Lower leg skin (tissue), 4 donors: Measurements from ENCODE around the gene ARHGAP23. TPM values are rescaled to one million over a fixed set of nuclear protein-coding genes. Genes with fewer than 3 reads are reported as not detected.
"Not testable (repeated sequence)": the region's sequence is repeated elsewhere in the genome, so short reads cannot be mapped to it uniquely, and the experiment has no call there.

Experiments used
- DNase-seq, 2 donors: peaks; one replicate each; pipeline ENCODE4 v3.0.0-alpha.2; 2019; ENCODE audit warnings: low spot score in 2 of 2
- H3K4me3 ChIP-seq: fragments of 200-600 bp; sonication (generic); 2 replicates; pipeline ENCODE4 v1.5.1; 2017; ENCODE audit warnings: mild to moderate bottlenecking, low read depth; ENCODE audit not compliant: poor library complexity, severe bottlenecking
- POLR2A ChIP-seq, 2 donors: fragments of 450-650 bp; IDR thresholded peaks; one replicate each; pipeline ENCODE4 v1.6.1; 2016 to 2017; ENCODE audit warnings: antibody characterized with exemption in 2 of 2, mild to moderate bottlenecking in 1 of 2, moderate library complexity in 1 of 2
- WGBS, 2 donors: methylation state at CpG; one replicate each; pipeline ENCODE4 v1.1.5; 2018; 5-methylcytosine and 5-hydroxymethylcytosine counted together
- intact Hi-C: fragments of 100-400 bp; cut with DNase I; formaldehyde crosslinking; loops from one replicate; pipeline ENCODE4 v1.15.0; 2023; ENCODE audit warnings: low total_unique reads
- total RNA-seq, 4 donors: library from RNA; depleted of rRNA; stranded (reverse); fragments of >200 nt; gene quantifications; one replicate each; pipeline ENCODE4 v1.1.0, GENCODE V29; 2016
- TF ChIP-seq, protein P1 (sequence below), 3 donors: fragments of 450-650 bp; IDR thresholded peaks; one replicate each; pipeline ENCODE4 v1.5.1; 2016; ENCODE audit warnings: antibody characterized with exemption in 3 of 3, mild to moderate bottlenecking in 3 of 3, moderate library complexity in 2 of 3

Gene ARHGAP23
- total RNA-seq, 4 donors from 2014 or later: 127 to 201 (median 149) TPM

DNA sequence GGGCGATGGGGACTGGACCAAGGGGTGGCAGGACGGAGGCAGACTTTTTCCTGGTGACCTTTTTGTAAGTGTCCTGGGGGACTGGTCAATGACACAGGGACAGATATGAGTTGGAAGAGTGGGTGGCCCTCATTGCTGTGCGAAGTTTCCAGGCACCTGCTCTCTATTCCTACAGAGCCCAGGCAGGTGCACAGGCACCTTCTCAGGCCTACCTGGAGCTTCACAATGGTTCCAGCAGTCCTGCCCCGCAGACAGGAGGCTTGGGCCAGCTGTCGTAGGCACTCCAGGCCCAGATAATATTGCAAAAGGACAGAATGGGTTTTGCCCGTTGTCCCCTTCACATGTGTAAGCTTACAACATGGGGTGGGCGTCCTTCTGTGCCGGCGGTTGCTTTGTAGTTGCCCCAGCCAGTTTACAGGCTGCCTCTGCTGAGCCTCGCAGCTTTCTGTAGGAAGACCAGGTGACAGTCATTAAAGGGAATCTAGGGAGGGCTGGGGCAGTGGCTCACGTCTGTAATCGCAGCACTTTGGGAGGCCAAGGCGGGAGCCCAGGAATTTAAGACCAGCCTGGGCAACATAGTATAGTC lies 84.3 kb downstream of the ARHGAP23 start:
- no peak overlapping the region for H3K4me3 ChIP-seq
- no peak for TF ChIP-seq POLR2A (IDR thresholded peaks at IDR 0.05)
- TF ChIP-seq, protein P1, sequence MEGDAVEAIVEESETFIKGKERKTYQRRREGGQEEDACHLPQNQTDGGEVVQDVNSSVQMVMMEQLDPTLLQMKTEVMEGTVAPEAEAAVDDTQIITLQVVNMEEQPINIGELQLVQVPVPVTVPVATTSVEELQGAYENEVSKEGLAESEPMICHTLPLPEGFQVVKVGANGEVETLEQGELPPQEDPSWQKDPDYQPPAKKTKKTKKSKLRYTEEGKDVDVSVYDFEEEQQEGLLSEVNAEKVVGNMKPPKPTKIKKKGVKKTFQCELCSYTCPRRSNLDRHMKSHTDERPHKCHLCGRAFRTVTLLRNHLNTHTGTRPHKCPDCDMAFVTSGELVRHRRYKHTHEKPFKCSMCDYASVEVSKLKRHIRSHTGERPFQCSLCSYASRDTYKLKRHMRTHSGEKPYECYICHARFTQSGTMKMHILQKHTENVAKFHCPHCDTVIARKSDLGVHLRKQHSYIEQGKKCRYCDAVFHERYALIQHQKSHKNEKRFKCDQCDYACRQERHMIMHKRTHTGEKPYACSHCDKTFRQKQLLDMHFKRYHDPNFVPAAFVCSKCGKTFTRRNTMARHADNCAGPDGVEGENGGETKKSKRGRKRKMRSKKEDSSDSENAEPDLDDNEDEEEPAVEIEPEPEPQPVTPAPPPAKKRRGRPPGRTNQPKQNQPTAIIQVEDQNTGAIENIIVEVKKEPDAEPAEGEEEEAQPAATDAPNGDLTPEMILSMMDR (IDR thresholded peaks at IDR 0.05): no peak
- 80 to 82% methylated on average over 12 to 13 of the region's 13 CpGs for WGBS, 2 donors
- intact Hi-C loops: loop anchor here (10.0 kb wide), 1 partner anchor 152 kb away; no protein-coding TSS in a partner anchor
- DNase-seq: no peak

DNA sequence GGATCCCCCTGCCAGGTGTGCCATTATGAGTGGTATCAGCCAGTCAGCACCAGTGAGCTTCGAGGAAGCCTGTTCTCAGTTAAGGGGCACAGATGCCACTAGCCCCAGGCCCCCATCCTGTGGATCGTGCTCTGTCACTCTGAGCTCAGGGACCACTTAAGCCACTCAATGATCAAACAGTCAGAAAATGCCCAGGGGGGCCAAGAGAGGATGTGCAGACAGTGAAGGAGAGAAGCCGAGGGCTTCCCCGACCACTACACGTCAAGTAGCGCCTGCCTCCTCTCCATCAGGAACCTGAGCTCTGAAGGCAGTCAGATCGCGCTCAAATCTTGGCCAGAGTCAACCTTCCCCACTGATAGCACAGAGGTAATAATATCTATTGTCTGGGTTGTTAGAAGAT lies 98.3 kb downstream of the ARHGAP23 start:
- intact Hi-C loops, DNase-seq, H3K4me3 ChIP-seq: not testable (repeated sequence)
- WGBS, 2 donors: 50 to 57% methylated on average over 8 of the region's 8 CpGs

DNA sequence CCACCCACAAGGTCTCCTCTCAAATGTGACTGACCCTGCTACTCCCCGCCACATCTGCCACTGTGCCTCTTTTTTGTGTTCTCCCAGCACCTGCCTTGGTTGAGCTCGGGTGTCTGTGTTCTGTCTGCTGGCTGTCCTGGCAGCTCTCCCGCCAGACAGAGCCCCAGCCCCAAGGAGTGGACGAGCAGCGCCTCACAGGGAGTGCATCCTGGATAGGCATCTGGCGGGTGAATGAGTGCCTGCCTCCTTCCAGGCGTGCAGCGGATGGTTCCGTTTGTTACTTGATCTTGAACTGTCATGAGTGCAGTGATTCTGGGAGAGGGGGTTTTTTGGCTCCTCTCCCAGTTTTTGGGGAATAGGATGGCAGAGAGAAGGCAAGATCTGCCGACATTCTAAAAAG lies 99.9 kb downstream of the ARHGAP23 start:
- DNase-seq, intact Hi-C loops, H3K4me3 ChIP-seq: not testable (repeated sequence)
- WGBS, 2 donors: 17 to 26% methylated on average over 10 of the region's 10 CpGs

DNA sequence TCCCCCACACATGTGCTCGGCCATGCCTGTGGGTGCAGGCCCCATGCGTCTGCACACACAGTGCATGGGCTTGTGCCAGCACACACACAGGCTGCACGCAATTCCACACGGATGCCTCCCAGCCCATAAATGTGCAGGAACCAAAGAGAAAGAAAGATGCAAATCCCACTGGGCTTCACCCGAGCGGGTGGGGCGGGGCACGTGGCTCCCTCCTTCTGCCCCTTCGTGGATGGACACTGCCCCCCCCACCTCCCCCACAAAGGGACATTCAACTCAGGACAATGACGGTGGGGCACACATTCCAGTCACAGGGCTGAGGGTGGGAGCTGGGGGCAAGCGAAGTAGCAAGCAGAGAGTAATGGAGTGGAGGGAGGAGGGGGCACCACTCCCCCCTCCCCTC lies 102.6 kb downstream of the ARHGAP23 start:
- H3K4me3 ChIP-seq, DNase-seq, intact Hi-C loops: not testable (repeated sequence)
- 15 to 24% methylated on average over 9 to 11 of the region's 11 CpGs for WGBS, 2 donors

DNA sequence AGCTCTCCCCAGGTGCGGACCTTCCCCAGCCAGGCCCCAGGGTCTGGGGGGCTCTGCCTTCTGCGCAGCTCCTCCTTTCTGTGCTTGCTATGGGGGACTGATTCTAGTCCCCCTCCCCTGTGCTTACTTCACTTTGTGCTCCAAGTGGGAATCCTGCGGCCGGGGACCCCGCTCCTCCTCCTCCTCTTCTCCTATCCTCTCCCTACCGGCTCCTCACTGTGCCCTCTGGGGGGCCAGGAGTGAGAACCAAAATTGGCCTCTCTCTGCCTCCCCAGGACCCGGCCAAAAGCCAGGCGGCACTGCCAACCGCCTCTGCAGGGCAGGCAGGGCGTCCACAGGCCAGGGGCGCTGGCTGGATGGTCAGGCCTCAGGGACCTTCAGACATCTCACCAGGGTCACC lies 103.5 kb downstream of the ARHGAP23 start:
- DNase-seq, intact Hi-C loops, H3K4me3 ChIP-seq: not testable (repeated sequence)
- 71 to 75% methylated on average over 11 of the region's 11 CpGs for WGBS, 2 donors

DNA sequence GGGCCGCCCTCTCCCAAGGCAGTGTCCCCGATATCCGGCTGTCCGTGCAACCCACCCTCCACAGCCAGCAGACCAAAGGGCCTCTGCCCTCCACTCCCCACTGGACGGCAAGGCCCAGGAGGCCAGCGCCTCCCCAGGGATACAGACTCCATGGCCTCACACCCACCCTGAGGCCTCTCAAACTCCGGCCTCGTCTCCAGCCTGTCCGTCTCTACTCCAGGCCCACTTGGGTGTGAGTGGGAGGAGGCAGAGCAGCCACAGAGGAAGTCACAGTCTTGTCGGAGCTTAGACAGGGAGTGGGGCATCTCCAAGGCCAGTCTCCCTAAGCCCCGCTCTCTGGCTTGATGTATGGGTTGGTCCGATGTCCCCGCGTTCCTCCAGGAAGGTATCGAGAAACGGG lies 104.2 kb downstream of the ARHGAP23 start:
- H3K4me3 ChIP-seq: no peak overlapping the region
- intact Hi-C loops: no loop called here
- WGBS, 2 donors: 84 to 85% methylated on average over 16 of the region's 16 CpGs
- DNase-seq: no peak
- TF ChIP-seq, protein P1 (IDR thresholded peaks at IDR 0.05): no peak

DNA sequence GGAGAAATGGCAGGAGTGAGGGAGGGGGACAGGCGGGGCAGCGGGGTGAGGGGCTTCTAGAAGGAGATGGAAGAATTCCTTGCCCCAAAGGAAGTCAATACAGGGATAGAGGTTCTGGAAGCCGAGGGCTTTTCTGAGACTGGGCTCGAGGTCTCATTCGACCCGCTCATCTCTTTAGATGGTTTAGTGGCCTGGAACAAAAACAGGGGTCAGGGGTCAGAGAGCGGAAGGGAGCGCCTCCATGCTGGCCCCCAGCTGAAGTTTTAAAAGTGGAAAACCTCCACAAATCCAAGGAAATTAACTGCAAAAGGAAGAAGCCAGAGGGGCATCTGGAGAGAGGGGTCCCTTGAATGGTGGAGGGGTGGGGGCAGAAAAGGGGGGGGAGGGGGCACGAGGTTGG lies 105.0 kb downstream of the ARHGAP23 start:
- intact Hi-C loops: no loop called here
- TF ChIP-seq, protein P1 (IDR thresholded peaks at IDR 0.05): no peak
- TF ChIP-seq POLR2A (IDR thresholded peaks at IDR 0.05): no peak
- 54 to 58% methylated on average over 9 of the region's 9 CpGs for WGBS, 2 donors
- H3K4me3 ChIP-seq: no peak overlapping the region
- DNase-seq: no peak

DNA sequence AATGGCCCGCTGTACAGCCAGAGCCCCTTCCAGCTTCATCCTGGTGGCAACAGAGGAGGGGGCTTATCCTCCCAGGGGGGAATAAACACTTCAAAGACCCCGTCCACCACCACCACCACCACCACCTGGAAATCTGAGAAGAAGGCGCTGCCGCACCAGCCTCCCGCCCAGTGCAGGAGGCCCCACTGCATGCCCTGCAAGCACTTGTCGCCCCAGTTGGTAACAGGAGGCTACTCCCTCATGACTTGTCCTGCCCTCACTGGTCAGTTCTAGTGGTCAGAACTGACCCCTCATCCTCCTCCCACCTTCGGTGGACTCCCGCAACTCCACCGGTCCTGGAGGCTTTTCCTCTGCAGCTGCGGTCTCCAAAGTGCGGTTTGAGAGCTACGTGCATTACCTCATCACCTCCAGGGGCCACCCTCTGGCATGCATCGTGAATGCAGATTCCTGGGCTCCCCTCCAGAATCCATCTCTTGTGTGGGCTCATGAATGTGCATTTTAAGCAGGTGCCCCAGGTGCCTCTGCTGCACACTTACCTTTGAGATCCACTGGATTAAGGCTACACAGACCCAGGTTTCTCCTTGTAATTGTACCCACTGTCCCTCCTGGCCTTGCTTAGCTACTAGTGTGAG lies 105.7 kb downstream of the ARHGAP23 start:
- intact Hi-C loops: no loop called here
- WGBS, 2 donors: 64 to 73% methylated on average over 13 of the region's 13 CpGs

More for the DNA sequence above, 105.7 kb downstream of the ARHGAP23 start:
- H3K4me3 ChIP-seq: no peak overlapping the region
- TF ChIP-seq, protein P1 (IDR thresholded peaks at IDR 0.05): no peak
- DNase-seq: no peak
